ENCODE results near the gene TNRC6B. TPM values are rescaled to one million over a fixed set of nuclear protein-coding genes. Genes with fewer than 3 reads are reported as not detected.

TNRC6B gene
- total RNA-seq, 2 donors from 2014 or later = 25.0 to 27.1 TPM

- TF ChIP-seq, protein P1, sequence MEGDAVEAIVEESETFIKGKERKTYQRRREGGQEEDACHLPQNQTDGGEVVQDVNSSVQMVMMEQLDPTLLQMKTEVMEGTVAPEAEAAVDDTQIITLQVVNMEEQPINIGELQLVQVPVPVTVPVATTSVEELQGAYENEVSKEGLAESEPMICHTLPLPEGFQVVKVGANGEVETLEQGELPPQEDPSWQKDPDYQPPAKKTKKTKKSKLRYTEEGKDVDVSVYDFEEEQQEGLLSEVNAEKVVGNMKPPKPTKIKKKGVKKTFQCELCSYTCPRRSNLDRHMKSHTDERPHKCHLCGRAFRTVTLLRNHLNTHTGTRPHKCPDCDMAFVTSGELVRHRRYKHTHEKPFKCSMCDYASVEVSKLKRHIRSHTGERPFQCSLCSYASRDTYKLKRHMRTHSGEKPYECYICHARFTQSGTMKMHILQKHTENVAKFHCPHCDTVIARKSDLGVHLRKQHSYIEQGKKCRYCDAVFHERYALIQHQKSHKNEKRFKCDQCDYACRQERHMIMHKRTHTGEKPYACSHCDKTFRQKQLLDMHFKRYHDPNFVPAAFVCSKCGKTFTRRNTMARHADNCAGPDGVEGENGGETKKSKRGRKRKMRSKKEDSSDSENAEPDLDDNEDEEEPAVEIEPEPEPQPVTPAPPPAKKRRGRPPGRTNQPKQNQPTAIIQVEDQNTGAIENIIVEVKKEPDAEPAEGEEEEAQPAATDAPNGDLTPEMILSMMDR (IDR thresholded peaks at IDR 0.05) = no peak
- H3K4me1 ChIP-seq = no peaks in the 10 kb centered on the region
- DNase-seq (ENCODE audit: low spot score) = no peak
These were observed 134.3 kb downstream of the TNRC6B start for GRCh38 chr22:40312050-40312449.

DNA sequence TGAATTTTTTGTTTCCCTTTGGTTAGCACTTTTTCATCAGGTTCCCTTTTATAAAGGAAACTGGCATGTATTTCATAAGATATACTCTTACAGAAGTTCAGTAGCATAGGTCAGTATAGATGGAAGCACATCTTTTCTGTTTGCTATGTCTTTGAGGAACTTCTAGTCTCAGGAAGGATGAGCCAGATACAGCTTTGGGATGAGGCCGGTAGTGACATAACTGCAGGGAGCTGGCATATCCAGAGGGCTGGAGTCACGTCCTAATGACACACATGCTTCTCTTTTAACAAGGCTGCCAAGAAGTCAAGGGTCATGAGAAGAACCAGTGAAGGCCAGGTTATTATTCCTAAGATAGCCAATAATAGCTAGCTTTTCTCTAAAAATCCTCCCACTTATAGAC, 135.3 kb downstream of the TNRC6B start:
- Histone ChIP-seq H3K4me1 (no peaks in the 10 kb centered on the region), H3K4me3 (no peak overlapping the region), H3K36me3 (peaks cover 97% of the 10 kb centered on the region), H3K9me3 (no peaks in the 10 kb centered on the region), H3K27ac (no peak overlapping the region), H3K27me3 (no peaks in the 10 kb centered on the region)
- DNase-seq (ENCODE audit: low spot score) = no peak
- TF ChIP-seq, protein P1 (IDR thresholded peaks at IDR 0.05) = no peak

More at GRCh38 chr22:40312050-40312449, 134.3 kb downstream of the TNRC6B start:
- Histone ChIP-seq H3K27me3 (no peaks in the 10 kb centered on the region), H3K9me3 (no peaks in the 10 kb centered on the region), H3K27ac (no peak overlapping the region), H3K4me3 (no peak overlapping the region), H3K36me3 (peaks cover 89% of the 10 kb centered on the region)

DNA sequence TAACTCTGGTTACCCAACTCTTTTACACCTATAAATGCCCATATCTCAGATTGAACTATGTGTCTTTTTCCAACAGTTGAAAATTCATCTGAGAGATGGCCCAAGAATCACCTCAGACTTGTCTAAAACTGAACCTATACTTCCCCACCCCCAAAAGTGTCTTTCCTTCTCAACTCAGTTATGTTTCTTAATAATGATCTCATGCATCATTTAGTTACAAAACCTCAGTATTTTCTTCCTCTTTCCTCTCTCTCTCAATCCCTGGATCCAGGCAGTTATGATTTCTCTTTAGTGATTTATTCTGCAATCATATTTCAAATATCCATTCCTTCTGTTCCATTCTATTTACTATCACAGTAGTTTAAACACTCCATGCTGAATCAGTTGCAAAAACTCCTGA, 136.3 kb downstream of the TNRC6B start:
- Histone ChIP-seq H3K36me3 (peaks cover 91% of the 10 kb centered on the region), H3K9me3 (no peaks in the 10 kb centered on the region), H3K27ac (no peak overlapping the region), H3K4me1 (no peaks in the 10 kb centered on the region), H3K27me3 (no peaks in the 10 kb centered on the region), H3K4me3 (no peak overlapping the region)
- DNase-seq (ENCODE audit: low spot score) = no peak
- TF ChIP-seq, protein P1 (IDR thresholded peaks at IDR 0.05) = no peak

GRCh38 chr22:40320687-40321086, 143.0 kb downstream of the TNRC6B start:
- H3K27me3 ChIP-seq = no peaks in the 10 kb centered on the region
- TF ChIP-seq, protein P1 (IDR thresholded peaks at IDR 0.05) = no peak
- H3K4me1 ChIP-seq = no peaks in the 10 kb centered on the region
- H3K27ac ChIP-seq = no peak overlapping the region
- H3K9me3 ChIP-seq = no peaks in the 10 kb centered on the region
- DNase-seq (ENCODE audit: low spot score) = no peak
- no peak overlapping the region for H3K4me3 ChIP-seq
- peaks cover 65% of the 10 kb centered on the region for H3K36me3 ChIP-seq

- Histone ChIP-seq H3K27me3 (no peaks in the 10 kb centered on the region), H3K27ac (no peak overlapping the region), H3K4me3 (no peak overlapping the region), H3K36me3 (peaks cover 51% of the 10 kb centered on the region), H3K4me1 (peaks cover 0 to 5% of the 10 kb centered on the region in 2 donors), H3K9me3 (no peaks in the 10 kb centered on the region)
- TF ChIP-seq, protein P1 (IDR thresholded peaks at IDR 0.05) = no peak
- DNase-seq (ENCODE audit: low spot score) = no peak
These were observed 144.3 kb downstream of the TNRC6B start for GRCh38 chr22:40322021-40322420.

- H3K9me3 ChIP-seq = no peaks in the 10 kb centered on the region
- peaks cover 0 to 11% of the 10 kb centered on the region in 2 donors for H3K4me1 ChIP-seq
- H3K36me3 ChIP-seq = peaks cover 42% of the 10 kb centered on the region
- TF ChIP-seq, protein P1 (IDR thresholded peaks at IDR 0.05) = no peak
- no peaks in the 10 kb centered on the region for H3K27me3 ChIP-seq
- no peak overlapping the region for H3K27ac ChIP-seq
- DNase-seq (ENCODE audit: low spot score) = no peak
- H3K4me3 ChIP-seq = no peak overlapping the region
These were observed 145.2 kb downstream of the TNRC6B start for GRCh38 chr22:40322818-40323447.
